Right atrium auricular region (tissue), 2 donors: ENCODE results near the gene PHLDA3. TPM values are rescaled to one million over a fixed set of nuclear protein-coding genes. Genes with fewer than 3 reads are reported as not detected.
A peak's percentile ranks its signal among the peaks of the same experiment; 100 is the strongest.

ENCODE experiments used
- DNase-seq: peaks from one replicate; pipeline ENCODE4 v3.0.0-alpha.2; 2019; ENCODE audit warnings: low spot score
- H3K27ac ChIP-seq, 2 donors: fragments of 200-600 bp; sonication (generic); 1 replicate in 1 of 2; 2 replicates in 1 of 2; pipeline ENCODE4 v1.5.1; 2016 to 2019
- H3K27me3 ChIP-seq, 2 donors: fragments of 200-600 bp; sonication (generic); one replicate each; pipeline versions ENCODE4 v1.5.1 to v1.6.0; 2017 to 2019
- H3K36me3 ChIP-seq: fragments of 200-600 bp; sonication (generic); one replicate; pipeline ENCODE4 v1.5.1; 2016
- H3K4me1 ChIP-seq, 2 donors: fragments of 200-600 bp; sonication (generic); one replicate each; pipeline versions ENCODE4 v1.5.1 to v1.6.0; 2017 to 2019
- H3K4me3 ChIP-seq, 2 donors: fragments of 200-600 bp; sonication (generic); 1 replicate in 1 of 2; 2 replicates in 1 of 2; pipeline ENCODE4 v1.5.1; 2017 to 2019; ENCODE audit warnings: mild to moderate bottlenecking in 1 of 2, moderate library complexity in 1 of 2
- H3K9me3 ChIP-seq, 2 donors: fragments of 200-600 bp; sonication (generic); one replicate each; pipeline ENCODE4 v1.5.1; 2019
- CTCF ChIP-seq, 2 donors: fragments of 200-600 bp; sonication (generic); IDR thresholded peaks; one replicate each; pipeline ENCODE4 v1.5.1; 2019; ENCODE audit warnings: antibody characterized with exemption in 2 of 2
- total RNA-seq, 2 donors: library from RNA; depleted of rRNA; stranded (reverse); fragments of >200 nt; gene quantifications; one replicate each; pipeline ENCODE4 v1.1.0, GENCODE V29; 2016

Gene PHLDA3
- total RNA-seq, 2 donors from 2014 or later: 29.5 to 31.9 TPM

- peak; percentile 95 for DNase-seq
- Histone ChIP-seq H3K27me3 (no peaks in the 10 kb centered on the region), H3K9me3 (no peaks in the 10 kb centered on the region), H3K4me1 (peaks cover 0 to 40% of the 10 kb centered on the region in 2 donors), H3K27ac (peak overlapping the region; percentile 51 to 74), H3K36me3 (no peaks in the 10 kb centered on the region), H3K4me3 (no peak overlapping the region)
- no peak for TF ChIP-seq CTCF (IDR thresholded peaks at IDR 0.05)
These were observed 12.3 kb downstream of the PHLDA3 start for GRCh38 chr1:201456499-201457309.

- no peak overlapping the region for H3K27ac ChIP-seq
- H3K4me1 ChIP-seq: peaks cover 0 to 38% of the 10 kb centered on the region in 2 donors
- no peaks in the 10 kb centered on the region for H3K27me3 ChIP-seq
- no peaks in the 10 kb centered on the region for H3K9me3 ChIP-seq
- no peak overlapping the region for H3K4me3 ChIP-seq
- no peak for TF ChIP-seq CTCF (IDR thresholded peaks at IDR 0.05)
- H3K36me3 ChIP-seq: no peaks in the 10 kb centered on the region
- no peak for DNase-seq
These were observed 13.9 kb downstream of the PHLDA3 start for GRCh38 chr1:201455098-201455497.

- Histone ChIP-seq H3K9me3 (no peaks in the 10 kb centered on the region), H3K27ac (no peak overlapping the region), H3K36me3 (no peaks in the 10 kb centered on the region), H3K4me3 (no peak overlapping the region), H3K4me1 (peaks cover 0 to 42% of the 10 kb centered on the region in 2 donors), H3K27me3 (no peaks in the 10 kb centered on the region)
- no peak for TF ChIP-seq CTCF (IDR thresholded peaks at IDR 0.05)
- DNase-seq: no peak
These were observed 14.4 kb downstream of the PHLDA3 start for GRCh38 chr1:201454608-201455007.

- Histone ChIP-seq H3K4me1 (peaks cover 0 to 58% of the 10 kb centered on the region in 2 donors), H3K9me3 (no peaks in the 10 kb centered on the region), H3K27me3 (no peaks in the 10 kb centered on the region), H3K4me3 (no peak overlapping the region), H3K36me3 (no peaks in the 10 kb centered on the region), H3K27ac (no peak overlapping the region)
- no peak for TF ChIP-seq CTCF (IDR thresholded peaks at IDR 0.05)
- no peak for DNase-seq
These were observed 16.1 kb downstream of the PHLDA3 start for GRCh38 chr1:201452866-201453265.

- Histone ChIP-seq H3K4me1 (peaks cover 0 to 42% of the 10 kb centered on the region in 2 donors), H3K27ac (peak overlapping the region; percentile 49 to 53), H3K36me3 (no peaks in the 10 kb centered on the region), H3K4me3 (no peak overlapping the region), H3K9me3 (no peaks in the 10 kb centered on the region), H3K27me3 (no peaks in the 10 kb centered on the region)
- no peak for TF ChIP-seq CTCF (IDR thresholded peaks at IDR 0.05)
- DNase-seq: peak; percentile 76
These were observed 18.2 kb downstream of the PHLDA3 start for GRCh38 chr1:201450721-201451291.
